T-helper 22 cell (primary cell): ENCODE measurements around the gene MAP3K2.

Experiments
- DNase-seq: peaks from one replicate; pipeline ENCODE4 v3.0.0-alpha.2; 2020; ENCODE audit warnings: low read depth

The MAP3K2 gene

DNA sequence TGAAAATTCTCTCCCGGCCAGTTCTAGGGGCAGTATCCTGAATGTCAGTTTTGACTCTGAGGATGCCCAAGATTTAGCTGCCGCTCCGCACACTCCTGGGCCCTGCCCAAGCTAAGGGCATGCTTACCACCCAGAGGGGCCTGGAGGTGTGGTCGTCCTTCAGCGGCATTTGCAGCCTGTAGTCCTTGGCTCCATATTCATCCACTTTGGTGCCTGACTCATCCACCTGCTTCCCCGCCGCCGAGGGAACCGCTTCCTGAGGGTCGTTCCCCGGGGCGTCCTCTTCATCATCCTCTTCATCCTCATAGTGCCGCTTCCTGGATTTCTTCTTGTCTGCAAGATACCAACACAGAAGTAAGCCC, 94.4 kb downstream of the MAP3K2 start:
- no peak for DNase-seq

DNA sequence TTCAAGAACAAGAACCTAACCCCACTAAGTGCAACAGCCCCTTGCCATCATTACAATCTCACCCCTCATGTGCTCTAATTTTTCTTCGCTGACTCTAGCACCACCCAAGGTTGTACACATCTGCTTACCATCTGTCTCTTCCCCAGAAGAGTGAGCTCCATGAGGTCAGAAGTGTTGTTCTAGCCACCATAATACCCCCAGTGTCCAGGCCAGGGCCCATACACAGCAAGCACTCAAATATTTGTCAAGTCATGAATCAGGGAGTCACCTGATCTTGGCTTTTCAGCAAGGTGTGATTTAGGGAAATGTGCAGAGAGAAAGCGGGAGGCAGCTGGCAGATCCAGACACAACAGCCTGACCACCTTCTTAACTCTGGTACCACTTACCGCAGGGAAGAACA, 99.5 kb downstream of the MAP3K2 start:
- no peak for DNase-seq

- DNase-seq, result no peak
Observed at GRCh38 chr2:127283275-127283674, 104.5 kb downstream of the MAP3K2 start.

GRCh38 chr2:127280693-127281092, 107.1 kb downstream of the MAP3K2 start:
- DNase-seq, result no peak

- DNase-seq, result no peak
Observed at GRCh38 chr2:127279781-127280180, 108.0 kb downstream of the MAP3K2 start.

GRCh38 chr2:127278959-127279358, 108.8 kb downstream of the MAP3K2 start:
- no peak for DNase-seq

GRCh38 chr2:127277028-127277427, 110.7 kb downstream of the MAP3K2 start:
- DNase-seq, result no peak

- DNase-seq, result no peak
Observed at GRCh38 chr2:127275789-127276188, 112.0 kb downstream of the MAP3K2 start.

GRCh38 chr2:127275356-127275755, 112.4 kb downstream of the MAP3K2 start:
- DNase-seq, result no peak

DNA sequence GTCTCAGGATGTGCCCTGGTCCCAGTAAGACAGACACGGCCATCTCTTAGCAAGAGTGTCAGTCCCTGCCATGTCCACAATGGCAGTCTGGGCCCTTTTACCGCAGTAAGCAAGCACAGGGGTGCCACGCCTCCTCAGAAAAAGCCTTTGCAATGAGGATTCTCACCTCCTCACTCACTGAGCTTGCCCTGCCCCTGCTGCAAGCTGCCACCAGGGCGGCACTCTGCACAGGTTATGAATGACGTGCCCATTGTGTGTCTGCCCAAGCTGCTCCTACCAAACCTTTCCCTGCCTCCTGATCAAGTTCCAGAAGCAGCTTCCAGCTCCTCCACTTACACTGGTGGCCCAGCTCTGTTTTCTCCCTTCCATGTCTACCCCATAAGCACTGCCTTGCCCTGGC, 117.1 kb downstream of the MAP3K2 start:
- no peak for DNase-seq

GRCh38 chr2:127261804-127262406, 125.9 kb downstream of the MAP3K2 start:
- no peak for DNase-seq

- no peak for DNase-seq
Observed at GRCh38 chr2:127259355-127259754, 128.4 kb downstream of the MAP3K2 start.

GRCh38 chr2:127256866-127257265, 130.9 kb downstream of the MAP3K2 start:
- no peak for DNase-seq

DNA sequence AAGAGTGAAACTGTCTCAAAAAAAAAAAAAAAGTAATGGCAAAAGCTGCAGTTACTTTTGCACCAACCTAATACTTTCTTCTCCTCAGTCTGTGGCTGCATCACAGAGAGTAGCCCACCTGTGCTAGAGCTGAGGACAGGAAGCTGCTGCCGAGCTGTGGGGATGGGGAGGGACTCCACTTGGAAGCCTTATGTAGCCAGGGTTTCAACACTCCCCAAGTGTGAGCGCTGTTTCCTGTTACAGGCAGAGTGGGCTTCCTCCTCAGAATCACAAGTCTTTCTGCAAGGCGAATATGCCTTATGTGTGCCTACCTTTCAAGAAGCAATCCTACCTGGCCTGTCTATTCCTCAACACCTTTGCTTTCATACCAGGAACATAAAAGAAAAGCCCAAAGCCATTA, 131.4 kb downstream of the MAP3K2 start:
- no peak for DNase-seq

DNA sequence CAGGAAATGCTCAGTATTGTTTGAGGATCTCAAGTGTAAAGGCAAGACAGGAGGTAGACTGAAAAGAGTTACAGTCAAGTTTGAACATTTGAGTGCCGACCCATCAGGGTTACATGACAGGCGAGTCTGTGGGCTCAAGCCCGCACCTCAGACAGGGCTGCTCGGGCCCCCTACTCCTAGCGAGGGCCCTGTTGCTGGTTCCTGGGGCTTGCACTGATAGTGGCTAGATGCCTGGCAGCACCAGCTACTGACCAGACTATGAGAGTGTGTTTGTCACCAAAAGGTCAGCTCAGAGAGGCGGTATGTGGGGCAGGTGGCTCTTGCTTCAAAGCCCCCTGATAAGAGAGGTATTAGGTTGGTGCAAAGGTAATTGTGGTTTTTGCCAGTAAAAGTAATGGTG, 132.1 kb downstream of the MAP3K2 start:
- DNase-seq, result no peak

- no peak for DNase-seq
Observed at GRCh38 chr2:127255146-127255545, 132.6 kb downstream of the MAP3K2 start.

- DNase-seq, result no peak
Observed at GRCh38 chr2:127254386-127254981, 133.3 kb downstream of the MAP3K2 start.
